Stimulated activated CD4-positive, alpha-beta T cell treated with anti-CD3 and anti-CD28 coated beads, TNF-alpha, amount 100 ng/mL, for 24 hours (primary cell): Measurements from ENCODE around the gene CAMK2A.

Source experiments
- DNase-seq, 3 experiments: peaks; one replicate each; pipeline ENCODE4 v3.0.0-alpha.2; 2020; ENCODE audit warnings: low read depth in 3 of 3

The CAMK2A gene

DNA sequence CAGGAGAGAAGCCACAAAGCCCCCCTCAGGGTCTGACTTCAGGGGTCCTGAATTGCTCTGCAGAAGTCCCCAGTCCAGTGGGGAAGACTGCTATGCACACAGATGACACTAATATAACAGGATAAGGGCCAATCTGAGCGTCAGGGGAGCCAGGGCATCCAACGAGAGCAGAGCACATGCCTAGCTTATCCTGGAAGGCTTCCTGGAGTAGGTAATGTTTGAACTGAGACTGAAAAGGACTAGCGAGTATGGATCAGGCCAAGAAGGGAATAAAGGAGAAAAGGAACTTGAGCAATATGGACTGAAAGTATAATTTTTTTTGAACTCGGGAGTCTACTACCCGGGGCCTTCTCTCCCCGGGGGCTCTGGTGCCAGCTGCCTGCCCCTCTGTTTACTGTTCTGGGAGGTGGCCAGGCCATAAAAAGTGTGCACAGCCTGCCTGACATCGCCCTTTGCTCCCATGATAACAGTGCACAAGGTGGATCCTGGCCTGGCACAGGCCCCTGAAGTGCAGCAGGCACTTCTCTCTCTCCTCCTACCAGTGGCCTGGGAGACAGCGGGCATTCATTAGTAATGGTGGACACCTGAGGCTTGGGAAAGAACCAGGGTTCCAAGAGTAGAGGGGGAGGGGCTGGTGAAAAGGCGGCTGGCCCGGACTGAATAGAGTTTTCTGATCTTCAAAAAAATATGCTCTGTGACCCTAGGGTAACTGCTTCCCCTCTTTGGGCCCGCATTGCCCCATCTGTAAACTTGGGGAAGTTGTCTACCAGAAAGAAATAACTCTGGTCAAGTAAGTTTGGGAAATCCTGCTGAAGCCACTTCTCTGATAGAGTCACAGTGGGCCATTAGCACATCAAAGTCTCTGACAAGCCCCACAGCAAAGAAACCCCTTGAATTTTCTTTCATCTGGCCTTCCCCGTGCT, 104.3 kb downstream of the CAMK2A start:
- DNase-seq = no peak

DNA sequence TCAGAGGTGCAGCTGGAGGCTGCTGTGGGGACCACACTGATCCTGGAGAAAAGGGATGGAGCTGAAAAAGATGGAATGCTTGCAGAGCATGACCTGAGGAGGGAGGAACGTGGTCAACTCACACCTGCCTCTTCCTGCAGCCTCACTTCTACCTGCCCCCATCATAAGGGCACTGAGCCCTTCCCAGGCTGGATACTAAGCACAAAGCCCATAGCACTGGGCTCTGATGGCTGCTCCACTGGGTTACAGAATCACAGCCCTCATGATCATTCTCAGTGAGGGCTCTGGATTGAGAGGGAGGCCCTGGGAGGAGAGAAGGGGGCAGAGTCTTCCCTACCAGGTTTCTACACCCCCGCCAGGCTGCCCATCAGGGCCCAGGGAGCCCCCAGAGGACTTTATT, 105.6 kb downstream of the CAMK2A start:
- DNase-seq = no peak

DNA sequence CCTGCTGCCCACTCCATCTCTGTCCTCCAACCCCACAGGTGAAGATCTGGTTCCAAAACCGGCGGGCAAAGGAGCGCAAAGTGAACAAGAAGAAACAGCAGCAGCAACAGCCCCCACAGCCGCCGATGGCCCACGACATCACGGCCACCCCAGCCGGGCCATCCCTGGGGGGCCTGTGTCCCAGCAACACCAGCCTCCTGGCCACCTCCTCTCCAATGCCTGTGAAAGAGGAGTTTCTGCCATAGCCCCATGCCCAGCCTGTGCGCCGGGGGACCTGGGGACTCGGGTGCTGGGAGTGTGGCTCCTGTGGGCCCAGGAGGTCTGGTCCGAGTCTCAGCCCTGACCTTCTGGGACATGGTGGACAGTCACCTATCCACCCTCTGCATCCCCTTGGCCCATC, 106.1 kb downstream of the CAMK2A start:
- DNase-seq = no peak

DNA sequence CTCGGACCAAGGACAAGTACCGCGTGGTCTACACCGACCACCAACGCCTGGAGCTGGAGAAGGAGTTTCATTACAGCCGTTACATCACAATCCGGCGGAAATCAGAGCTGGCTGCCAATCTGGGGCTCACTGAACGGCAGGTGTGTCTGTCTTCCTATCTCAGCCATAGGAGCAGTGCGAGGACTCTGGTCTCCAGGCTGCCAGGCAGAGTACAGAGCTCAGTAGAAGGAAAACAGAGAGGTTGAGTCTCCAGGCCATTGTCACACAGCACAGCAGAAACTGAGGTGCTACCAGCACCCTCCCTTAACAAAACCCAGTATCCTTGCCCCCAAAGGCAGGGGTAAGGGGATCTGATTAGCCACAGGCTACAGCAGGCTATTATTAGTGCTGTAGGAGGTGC, 106.8 kb downstream of the CAMK2A start:
- DNase-seq = no peak

DNA sequence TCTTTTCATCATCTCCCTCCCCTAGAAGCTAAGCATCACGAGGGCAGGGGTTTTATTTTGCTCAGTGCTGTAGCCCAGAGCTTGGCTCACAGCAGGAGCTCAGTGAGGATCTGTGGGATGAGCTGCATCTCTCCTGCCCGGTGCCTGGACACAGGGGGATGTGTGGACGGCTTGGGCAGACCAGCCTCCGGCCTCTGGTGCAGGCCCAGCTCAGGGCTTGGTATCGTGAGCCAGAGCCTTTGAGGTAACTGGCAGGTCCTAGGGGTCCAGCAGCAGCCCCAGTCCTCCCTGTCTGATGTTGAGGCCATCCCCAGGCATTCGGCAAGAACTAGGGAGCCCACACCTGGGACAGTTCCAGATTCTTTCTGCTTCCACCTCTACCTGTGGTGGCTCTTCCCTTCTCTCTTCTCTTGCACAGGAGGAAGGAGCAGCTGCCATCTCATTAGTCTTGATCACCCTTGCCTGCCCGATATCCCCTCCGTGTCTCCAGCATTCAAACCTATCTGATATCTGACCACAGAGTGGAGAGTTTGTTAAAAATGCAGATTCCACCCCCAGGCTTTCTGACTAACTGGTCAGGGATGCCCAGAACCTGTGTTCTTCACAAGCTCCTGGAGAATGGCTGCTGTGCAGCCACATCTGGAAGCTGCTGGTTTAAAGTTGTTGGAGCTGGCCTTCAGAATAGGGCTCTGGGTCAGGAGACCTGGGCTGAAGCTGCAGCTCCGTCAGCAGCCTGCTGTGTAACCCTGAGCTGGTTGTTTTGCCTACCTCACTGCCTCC, 107.6 kb downstream of the CAMK2A start:
- DNase-seq = no peak

DNA sequence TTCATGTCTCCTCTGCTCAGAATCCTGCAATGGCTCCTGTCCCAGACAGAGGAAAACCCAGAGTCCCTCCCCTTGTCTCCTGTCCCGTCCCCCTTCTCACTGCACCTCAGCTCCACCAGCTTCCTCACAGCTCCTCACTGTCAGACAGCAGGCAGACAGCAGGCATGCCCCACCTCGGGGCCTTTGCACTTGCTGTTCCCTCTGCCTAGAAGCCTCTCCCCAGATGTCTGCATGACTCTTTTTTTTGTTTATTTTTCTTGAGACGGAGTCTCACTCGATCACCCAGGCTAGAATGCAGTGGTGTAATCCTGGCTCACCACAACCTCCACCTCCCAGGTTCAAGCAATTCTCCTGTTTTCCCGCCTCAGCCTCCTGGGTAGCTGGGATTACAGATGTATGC, 108.5 kb downstream of the CAMK2A start:
- no peak for DNase-seq

DNA sequence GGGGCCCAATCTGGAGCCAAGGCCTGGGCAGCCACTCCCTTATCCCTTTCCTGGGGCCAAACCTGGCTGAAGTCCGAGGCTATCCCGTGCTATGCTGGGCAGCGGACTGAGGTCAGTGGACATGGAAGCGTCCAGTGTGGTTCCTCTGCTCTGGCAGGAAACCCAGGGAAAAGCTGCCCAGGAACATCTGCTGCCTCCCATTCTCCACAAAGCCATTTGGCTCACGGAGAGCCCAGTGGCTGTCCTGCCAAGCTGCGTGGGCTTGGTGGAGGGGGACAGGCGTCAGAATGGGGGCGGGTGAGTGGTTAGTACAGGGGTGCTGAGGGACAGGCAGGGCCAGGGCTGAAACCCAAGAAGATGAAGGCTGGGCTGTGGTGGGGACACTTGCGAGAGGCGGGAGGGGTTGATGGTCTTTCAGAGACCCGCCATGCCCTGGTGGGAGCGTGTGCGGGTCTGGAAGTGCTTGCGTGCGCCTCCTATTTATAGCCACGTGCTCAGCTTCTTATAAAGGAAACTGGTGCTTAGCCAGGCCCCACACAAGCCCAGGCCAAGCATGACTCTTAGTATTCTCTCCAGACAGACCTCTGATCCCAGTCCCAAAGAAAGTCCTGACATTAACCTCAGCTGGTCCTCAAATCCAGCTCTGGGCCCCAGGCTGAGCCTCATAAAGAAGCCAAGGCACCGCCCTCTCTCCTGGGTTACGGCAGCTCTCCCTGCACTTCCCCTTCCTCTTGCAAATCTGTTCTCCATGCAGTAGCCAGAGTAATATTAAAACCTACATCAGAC, 109.1 kb downstream of the CAMK2A start:
- DNase-seq = no peak

DNA sequence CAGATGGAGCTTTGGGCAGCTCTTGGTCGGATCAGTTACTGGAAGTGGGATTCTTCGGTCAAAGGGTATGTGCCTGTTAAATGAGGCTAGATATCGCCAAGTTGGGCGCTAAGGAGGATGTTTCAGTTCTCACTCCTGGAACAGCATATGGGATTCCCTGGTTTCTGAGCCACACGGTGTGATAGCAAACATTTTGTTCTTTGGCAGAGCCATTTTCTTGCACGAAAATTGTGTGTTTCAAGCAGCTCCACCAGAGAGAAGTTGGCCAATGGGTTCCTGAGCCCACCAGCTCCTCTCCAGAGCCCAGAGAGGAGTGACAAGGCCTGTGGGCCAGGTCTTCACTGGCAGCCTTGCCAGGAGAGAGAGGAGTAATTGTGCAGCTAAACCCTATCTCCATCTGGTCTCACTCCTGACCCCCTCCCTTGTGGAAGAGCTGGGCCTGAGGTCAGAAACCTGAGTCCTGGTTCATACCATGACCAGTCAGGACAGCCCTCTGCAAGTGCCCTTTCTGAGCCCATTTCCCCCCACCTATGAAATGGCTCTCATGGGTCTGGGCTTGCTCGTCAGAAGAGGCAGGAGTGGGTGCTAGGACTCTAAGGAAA, 110.5 kb downstream of the CAMK2A start:
- no peak for DNase-seq

DNA sequence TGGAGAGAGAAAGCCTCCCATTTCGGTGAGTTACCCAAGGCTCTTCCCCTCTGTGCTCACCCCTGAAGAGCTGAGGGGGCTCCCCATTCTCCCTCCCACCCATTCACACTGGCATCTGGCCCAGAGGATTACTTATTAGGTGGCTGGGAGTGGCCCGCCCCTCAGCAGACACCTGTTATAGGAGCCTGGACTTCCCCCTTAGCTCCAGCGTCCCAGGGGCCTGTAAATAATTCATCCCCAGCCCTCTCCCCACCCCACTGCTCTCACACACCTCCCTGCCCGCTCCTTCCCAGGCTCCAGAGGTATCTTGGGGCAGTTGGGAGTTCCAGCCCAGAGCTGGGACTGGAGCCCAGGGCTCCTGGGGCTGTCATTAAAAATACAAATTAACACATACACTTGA, 111.3 kb downstream of the CAMK2A start:
- DNase-seq = no peak

DNA sequence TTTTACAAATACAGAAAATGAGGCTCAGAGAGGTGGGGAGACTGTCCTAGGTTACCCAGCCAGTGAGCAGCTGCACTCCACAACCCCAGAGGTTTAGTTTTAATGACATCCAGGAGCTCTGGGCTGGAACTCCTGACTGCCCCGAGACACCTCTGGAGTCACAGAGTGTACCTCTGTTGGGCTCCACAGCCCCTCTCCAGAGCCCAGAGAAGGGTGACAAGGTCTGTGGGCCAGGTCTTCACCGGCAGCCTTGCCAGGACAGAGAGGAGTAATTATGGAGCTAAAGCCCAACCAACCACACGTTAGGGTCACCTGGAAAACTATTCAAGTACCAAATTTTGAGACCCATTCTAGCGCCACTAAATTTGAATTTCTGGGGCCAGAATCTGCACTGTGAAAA, 111.9 kb downstream of the CAMK2A start:
- DNase-seq = no peak

DNA sequence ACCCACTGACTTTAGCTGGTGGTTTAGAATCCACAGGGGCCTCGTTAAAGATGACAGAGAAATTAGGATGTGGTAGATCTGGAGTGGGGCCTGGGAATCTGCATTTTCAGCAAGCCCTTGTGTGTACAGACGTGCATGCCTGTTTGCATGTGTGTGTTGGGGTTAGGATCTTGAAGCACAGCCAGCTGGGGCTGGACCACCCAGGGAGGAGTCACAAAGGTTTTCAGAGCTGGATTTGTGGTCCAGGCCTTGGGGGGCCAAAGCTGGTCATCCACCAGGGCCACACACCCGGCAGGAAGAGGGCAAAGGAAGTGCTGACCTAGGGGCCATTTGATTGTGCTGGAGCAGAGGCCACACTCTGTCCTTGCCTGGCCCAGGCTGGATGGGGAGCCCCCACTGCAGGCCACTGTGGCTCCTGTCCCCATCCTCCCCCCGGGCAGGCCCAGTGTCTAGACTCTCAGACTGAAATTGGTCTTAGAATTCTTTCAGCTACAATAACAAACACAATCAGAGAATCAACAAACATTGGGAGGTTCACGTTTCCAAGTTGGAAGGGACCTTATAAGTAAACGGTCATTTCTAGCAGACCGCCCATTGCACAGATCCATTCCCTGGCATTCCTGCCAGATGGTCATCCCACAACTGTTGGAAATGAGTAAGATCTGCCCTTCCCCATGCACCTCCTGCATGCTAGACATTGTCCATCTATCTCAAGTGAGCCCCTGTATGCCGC, 112.7 kb downstream of the CAMK2A start:
- no peak for DNase-seq

DNA sequence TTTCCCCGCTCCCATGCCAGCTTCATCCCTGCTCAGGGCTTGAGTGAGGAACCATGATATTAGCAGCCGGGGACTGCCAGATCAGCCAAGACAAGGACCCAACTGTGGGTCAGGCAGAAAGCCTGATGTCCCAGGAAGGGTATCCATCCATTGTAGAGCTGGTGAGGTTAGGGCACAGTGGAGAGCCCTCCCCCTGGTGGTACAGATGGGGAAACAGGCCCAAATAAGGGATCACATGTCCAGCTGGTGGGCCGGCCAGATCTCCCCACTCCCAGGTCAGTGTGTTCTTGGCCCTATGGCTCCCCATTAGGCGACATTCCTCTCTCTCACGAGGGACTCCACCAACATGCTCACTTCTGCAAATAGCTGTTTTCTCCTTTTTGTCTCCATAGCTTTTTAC, 114.0 kb downstream of the CAMK2A start:
- no peak for DNase-seq

DNA sequence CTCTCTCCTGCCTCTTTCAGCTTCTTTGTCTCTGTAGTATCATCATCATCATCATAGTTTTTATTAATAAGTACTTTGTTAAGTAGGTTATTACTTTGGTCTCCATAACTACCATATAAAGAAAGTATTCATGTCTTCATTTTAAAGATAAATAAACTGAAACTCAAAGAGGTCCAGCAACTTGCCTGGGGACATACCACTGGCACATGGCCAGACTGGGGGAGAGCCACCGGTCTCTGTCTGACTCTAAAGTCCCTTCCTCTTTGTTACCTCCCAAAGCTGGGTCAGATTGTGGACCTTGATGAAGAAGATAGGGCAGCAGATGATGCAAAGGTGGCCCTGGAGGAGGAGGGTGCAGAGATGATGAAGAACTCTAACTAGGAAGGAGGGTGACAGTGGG, 114.5 kb downstream of the CAMK2A start:
- no peak for DNase-seq

DNA sequence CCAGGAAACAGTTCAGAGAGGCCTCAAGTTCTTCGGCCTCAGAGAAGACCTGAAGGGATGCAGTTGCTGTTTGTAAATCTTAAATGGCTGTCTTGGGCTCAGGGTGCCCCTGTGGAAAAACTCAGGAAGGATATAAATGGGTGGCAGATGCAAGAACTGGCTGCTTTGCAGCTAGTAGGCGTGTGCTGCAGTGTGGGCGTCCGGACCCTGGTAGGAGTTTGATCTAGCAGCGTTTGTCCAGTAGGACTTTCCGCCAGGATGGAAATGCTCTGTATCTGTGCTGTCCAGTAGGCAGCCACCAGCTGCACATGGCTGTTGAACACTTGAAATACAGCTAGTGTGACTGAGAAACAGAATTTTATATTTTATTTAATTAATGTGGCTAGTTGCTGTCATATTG, 115.3 kb downstream of the CAMK2A start:
- no peak for DNase-seq

DNA sequence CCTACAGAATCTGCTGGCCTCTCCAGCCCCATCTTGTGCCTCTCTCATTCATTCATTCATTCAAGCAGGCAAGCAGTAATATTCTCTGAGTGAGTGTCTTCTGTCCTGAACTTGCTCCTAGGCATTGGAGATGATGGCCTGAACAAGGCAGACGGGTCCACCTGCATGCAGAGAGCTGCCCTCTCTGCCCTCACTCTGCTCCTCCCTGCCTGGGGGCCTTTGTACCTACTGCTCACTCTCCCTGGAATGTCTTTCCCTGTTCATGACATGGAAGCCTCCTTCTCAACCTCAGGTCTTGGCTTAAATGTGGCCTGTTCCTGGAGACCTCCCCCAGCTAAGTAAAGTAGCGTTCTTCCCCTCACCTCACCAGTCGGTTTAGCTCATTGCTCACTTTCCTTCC, 116.4 kb downstream of the CAMK2A start:
- no peak for DNase-seq

DNA sequence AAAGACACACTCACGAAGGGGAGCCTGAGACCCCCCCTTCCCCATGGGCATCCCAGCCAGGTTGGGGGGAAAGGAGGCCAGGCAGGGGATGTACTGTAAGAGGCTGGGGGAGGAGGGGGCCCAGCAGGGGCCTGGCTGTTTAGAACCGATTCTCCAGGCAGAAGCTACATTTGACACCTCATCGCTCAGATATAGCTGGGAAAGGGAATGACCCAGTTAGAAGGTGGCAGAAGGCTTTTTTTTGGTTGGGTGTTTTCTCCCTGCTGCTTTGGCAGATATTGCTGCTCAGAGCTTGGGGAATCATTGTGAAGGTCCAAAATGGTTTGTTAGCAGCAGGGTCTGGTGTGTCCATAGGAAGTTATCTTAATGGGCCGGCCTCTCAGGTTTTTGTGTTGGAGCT, 117.0 kb downstream of the CAMK2A start:
- DNase-seq = no peak

DNA sequence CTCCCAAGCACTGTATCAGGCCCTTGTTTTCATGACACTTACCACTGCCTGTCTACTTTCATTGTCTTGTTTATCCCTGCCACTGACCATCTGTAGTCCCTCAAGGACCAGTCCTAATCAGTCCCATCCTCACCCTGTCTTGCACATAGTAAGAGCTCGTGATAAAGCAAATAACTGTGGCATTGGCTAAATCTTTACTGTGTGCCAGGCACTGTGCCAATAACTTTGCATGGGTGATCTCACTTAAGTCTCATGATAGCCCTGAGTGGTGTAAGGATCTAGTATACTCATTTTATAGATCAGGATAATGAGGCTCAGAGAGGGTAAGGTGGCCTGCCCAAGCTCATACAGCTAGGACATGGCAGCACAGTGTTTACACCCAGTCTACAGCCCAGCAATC, 117.4 kb downstream of the CAMK2A start:
- DNase-seq = no peak
